OCI-LY1 (cell line): ENCODE results near the gene PIBF1.

Experiments
- H2AFZ ChIP-seq: fragments of 200-600 bp; sonication (generic), shearing (Covaris generic); 2 replicates; pipeline ENCODE4 v1.6.0; 2014; ENCODE audit warnings: antibody characterized with exemption, mild to moderate bottlenecking, low read length
- H3F3A ChIP-seq: fragments of 200-600 bp; sonication (generic), shearing (Covaris generic); 2 replicates; pipeline ENCODE4 v1.6.0; 2014; ENCODE audit warnings: mild to moderate bottlenecking, antibody characterized with exemption, low read length, moderate library complexity; ENCODE audit not compliant: insufficient read depth
- H3K27ac ChIP-seq: fragments of 200-600 bp; sonication (generic); 2 replicates; pipeline ENCODE4 v1.5.1; 2014; ENCODE audit warnings: low read length, mixed run types, mild to moderate bottlenecking, low read depth; ENCODE audit not compliant: poor library complexity, severe bottlenecking
- H3K27me3 ChIP-seq: fragments of 200-600 bp; sonication (generic); 2 replicates; pipeline ENCODE4 v1.6.0; 2014; ENCODE audit warnings: antibody characterized with exemption, mild to moderate bottlenecking, low read length, moderate library complexity; ENCODE audit not compliant: insufficient read depth
- H3K36me3 ChIP-seq: fragments of 200-600 bp; sonication (generic); 2 replicates; pipeline ENCODE4 v1.6.1; 2014; ENCODE audit warnings: mild to moderate bottlenecking, antibody characterized with exemption, low read length, moderate library complexity, mixed read lengths; ENCODE audit not compliant: insufficient read depth
- H3K4me1 ChIP-seq: fragments of 200-600 bp; sonication (generic); 2 replicates; pipeline ENCODE4 v1.5.1; 2014; ENCODE audit warnings: mild to moderate bottlenecking, low read length, moderate library complexity; ENCODE audit not compliant: insufficient read depth, severe bottlenecking
- H3K4me2 ChIP-seq: fragments of 200-600 bp; sonication (generic), shearing (Covaris generic); 2 replicates; pipeline ENCODE4 v1.6.1; 2014; ENCODE audit warnings: low read length
- H3K4me3 ChIP-seq: fragments of 200-600 bp; sonication (generic); 2 replicates; pipeline ENCODE4 v1.5.1; 2014; ENCODE audit warnings: low read length, low read depth, mild to moderate bottlenecking, mixed read lengths; ENCODE audit not compliant: poor library complexity, severe bottlenecking
- H3K79me2 ChIP-seq: fragments of 200-600 bp; shearing (Covaris generic); 2 replicates; pipeline ENCODE4 v1.6.1; 2016; ENCODE audit warnings: mixed run types, low read length, mixed read lengths; ENCODE audit not compliant: insufficient read depth
- H3K9ac ChIP-seq: fragments of 200-600 bp; sonication (generic), shearing (Covaris generic); 2 replicates; pipeline ENCODE4 v1.6.1; 2014; ENCODE audit warnings: mild to moderate bottlenecking, low read length, mixed read lengths
- H3K9me2 ChIP-seq: fragments of 200-600 bp; sonication (generic), shearing (Covaris generic); 2 replicates; pipeline ENCODE4 v1.6.1; 2014; ENCODE audit warnings: low read depth, mild to moderate bottlenecking, low read length, mixed read lengths
- H3K9me3 ChIP-seq: fragments of 200-600 bp; shearing (Covaris generic); 2 replicates; pipeline ENCODE4 v1.6.1; 2014; ENCODE audit warnings: low read length, mixed read lengths
- H4K20me1 ChIP-seq: fragments of 200-600 bp; sonication (generic), shearing (Covaris generic); 2 replicates; pipeline ENCODE4 v1.6.0; 2016; ENCODE audit warnings: mild to moderate bottlenecking, low read length; ENCODE audit not compliant: insufficient read depth
- EZH2 ChIP-seq: fragments of 200-600 bp; sonication (generic), shearing (Covaris generic); IDR thresholded peaks from 2 replicates; pipeline ENCODE4 v1.8.0; 2017; ENCODE audit warnings: borderline replicate concordance, mixed run types, mild to moderate bottlenecking, antibody characterized with exemption, low read length, moderate library complexity, mixed read lengths
- TF ChIP-seq, protein P1 (sequence below): fragments of 200-600 bp; sonication (generic), shearing (Covaris generic); IDR thresholded peaks from 2 replicates; pipeline ENCODE4 v1.5.1; 2017; ENCODE audit warnings: mild to moderate bottlenecking, antibody characterized with exemption, low read length, moderate library complexity, mixed read lengths

Gene PIBF1

DNA sequence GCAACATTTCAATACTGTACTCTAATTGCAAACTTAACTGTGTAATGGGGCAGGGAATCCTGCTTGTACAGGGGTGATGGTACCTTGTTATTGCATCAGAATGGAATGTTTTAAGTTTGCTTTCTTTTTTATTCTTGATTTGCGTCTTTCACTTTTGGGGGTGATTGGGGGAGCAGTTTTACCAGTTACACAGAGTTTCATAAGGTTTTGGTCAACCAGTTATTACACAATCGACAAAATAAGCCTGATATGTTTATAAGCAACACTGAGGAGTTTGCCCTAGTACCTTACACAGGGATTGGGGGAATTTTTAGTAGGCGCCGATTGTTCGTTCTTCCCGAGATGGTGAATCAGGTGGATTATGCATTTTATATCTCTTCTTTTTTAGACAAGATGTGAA lies 279.5 kb downstream of the PIBF1 start:
- H3K4me3 ChIP-seq: no peak overlapping the region
- no peaks in the 10 kb centered on the region for H3K9me3 ChIP-seq
- no peak overlapping the region for H3K27ac ChIP-seq
- H3K36me3 ChIP-seq: no peaks in the 10 kb centered on the region; the same call in 1 of the 2 replicates
- no peaks in the 10 kb centered on the region for H3F3A ChIP-seq
- H3K4me1 ChIP-seq: peaks cover 20% of the 10 kb centered on the region
- no peaks in the 10 kb centered on the region; the same call in 1 of the 2 replicates for H3K27me3 ChIP-seq
- no peaks in the 10 kb centered on the region for H4K20me1 ChIP-seq
- no peak overlapping the region for H3K9ac ChIP-seq
- no peak overlapping the region for H2AFZ ChIP-seq
- H3K9me2 ChIP-seq: no peaks in the 10 kb centered on the region
- TF ChIP-seq EZH2: no peak
- TF ChIP-seq, protein P1, sequence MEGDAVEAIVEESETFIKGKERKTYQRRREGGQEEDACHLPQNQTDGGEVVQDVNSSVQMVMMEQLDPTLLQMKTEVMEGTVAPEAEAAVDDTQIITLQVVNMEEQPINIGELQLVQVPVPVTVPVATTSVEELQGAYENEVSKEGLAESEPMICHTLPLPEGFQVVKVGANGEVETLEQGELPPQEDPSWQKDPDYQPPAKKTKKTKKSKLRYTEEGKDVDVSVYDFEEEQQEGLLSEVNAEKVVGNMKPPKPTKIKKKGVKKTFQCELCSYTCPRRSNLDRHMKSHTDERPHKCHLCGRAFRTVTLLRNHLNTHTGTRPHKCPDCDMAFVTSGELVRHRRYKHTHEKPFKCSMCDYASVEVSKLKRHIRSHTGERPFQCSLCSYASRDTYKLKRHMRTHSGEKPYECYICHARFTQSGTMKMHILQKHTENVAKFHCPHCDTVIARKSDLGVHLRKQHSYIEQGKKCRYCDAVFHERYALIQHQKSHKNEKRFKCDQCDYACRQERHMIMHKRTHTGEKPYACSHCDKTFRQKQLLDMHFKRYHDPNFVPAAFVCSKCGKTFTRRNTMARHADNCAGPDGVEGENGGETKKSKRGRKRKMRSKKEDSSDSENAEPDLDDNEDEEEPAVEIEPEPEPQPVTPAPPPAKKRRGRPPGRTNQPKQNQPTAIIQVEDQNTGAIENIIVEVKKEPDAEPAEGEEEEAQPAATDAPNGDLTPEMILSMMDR: no peak
- no peak overlapping the region for H3K4me2 ChIP-seq
- H3K79me2 ChIP-seq: no peaks in the 10 kb centered on the region

DNA sequence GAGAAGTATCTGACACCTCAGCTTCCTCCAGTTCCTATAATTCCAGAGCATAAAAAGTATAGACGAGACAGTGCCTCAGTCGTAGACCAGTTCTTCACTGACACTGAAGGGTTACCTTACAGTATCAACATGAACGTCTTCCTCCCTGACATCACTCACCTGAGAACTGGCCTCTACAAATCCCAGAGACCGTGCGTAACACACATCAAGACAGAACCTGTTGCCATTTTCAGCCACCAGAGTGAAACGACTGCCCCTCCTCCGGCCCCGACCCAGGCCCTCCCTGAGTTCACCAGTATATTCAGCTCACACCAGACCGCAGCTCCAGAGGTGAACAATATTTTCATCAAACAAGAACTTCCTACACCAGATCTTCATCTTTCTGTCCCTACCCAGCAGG lies 279.9 kb downstream of the PIBF1 start:
- Histone ChIP-seq H3K36me3 (no peaks in the 10 kb centered on the region; the same call in 1 of the 2 replicates), H3K4me1 (peaks cover 20% of the 10 kb centered on the region), H4K20me1 (no peaks in the 10 kb centered on the region), H3K4me3 (no peak overlapping the region), H3K4me2 (no peak overlapping the region), H3K79me2 (no peaks in the 10 kb centered on the region), H2AFZ (no peak overlapping the region), H3K27me3 (no peaks in the 10 kb centered on the region; the same call in 1 of the 2 replicates), H3F3A (no peaks in the 10 kb centered on the region), H3K27ac (no peak overlapping the region), H3K9me3 (no peaks in the 10 kb centered on the region), H3K9me2 (no peaks in the 10 kb centered on the region), H3K9ac (no peak overlapping the region)
- TF ChIP-seq, protein P1: no peak
- TF ChIP-seq EZH2: no peak

DNA sequence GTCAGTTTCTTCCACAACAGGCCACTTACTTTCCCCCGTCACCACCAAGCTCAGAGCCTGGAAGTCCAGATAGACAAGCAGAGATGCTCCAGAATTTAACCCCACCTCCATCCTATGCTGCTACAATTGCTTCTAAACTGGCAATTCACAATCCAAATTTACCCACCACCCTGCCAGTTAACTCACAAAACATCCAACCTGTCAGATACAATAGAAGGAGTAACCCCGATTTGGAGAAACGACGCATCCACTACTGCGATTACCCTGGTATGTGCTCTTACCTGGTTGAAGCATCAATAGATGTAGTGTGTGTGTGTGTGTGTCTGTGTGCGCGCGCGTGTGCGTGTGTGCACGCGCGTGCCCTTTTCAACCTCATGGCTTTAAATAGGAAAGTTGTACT lies 280.5 kb downstream of the PIBF1 start:
- Histone ChIP-seq H3K79me2 (no peaks in the 10 kb centered on the region), H3K36me3 (no peaks in the 10 kb centered on the region; the same call in 1 of the 2 replicates), H3K9ac (no peak overlapping the region), H3K27me3 (no peaks in the 10 kb centered on the region; the same call in 1 of the 2 replicates), H3K9me2 (no peaks in the 10 kb centered on the region), H3K9me3 (no peaks in the 10 kb centered on the region), H4K20me1 (no peaks in the 10 kb centered on the region), H3K4me1 (peaks cover 20% of the 10 kb centered on the region), H3K4me3 (no peak overlapping the region), H3K27ac (no peak overlapping the region), H3F3A (no peaks in the 10 kb centered on the region), H3K4me2 (no peak overlapping the region), H2AFZ (no peak overlapping the region)
- no peak for TF ChIP-seq EZH2
- TF ChIP-seq, protein P1: no peak
